HepG2 (cell line): Measurements from ENCODE around the gene HOXA6. TPM values are rescaled to one million over a fixed set of nuclear protein-coding genes. Genes with fewer than 3 reads are reported as not detected.

Experiments
- ARNT2 ChIP-seq: sonication (generic); formaldehyde crosslinking; IDR thresholded peaks from 2 replicates; pipeline ENCODE4 v1.8.0; 2022; ENCODE audit warnings: mild to moderate bottlenecking, low read depth, missing genetic modification reagents, moderate library complexity
- ETV6 ChIP-seq: sonication (generic); formaldehyde crosslinking; conservative IDR thresholded peaks from 2 replicates; pipeline ENCODE4 v1.4.0; 2020; ENCODE audit warnings: missing genetic modification reagents
- FOXA3 ChIP-seq: IDR thresholded peaks from 2 replicates; pipeline ENCODE4 v1.6.1; 2016; ENCODE audit warnings: missing genetic modification reagents, missing compliant biosample characterization
- KIAA2018 ChIP-seq: sonication (generic); formaldehyde crosslinking; IDR thresholded peaks from 2 replicates; pipeline ENCODE4 v1.5.0; 2020; ENCODE audit warnings: mild to moderate bottlenecking, missing genetic modification reagents, borderline replicate concordance
- MAF1 ChIP-seq: sonication (generic); formaldehyde crosslinking; IDR thresholded peaks from 2 replicates; pipeline ENCODE4 v1.5.0; 2020; ENCODE audit warnings: missing genetic modification reagents, borderline replicate concordance
- NFIB ChIP-seq: sonication (generic); formaldehyde crosslinking; IDR thresholded peaks from 2 replicates; pipeline ENCODE4 v1.9.0; 2021; ENCODE audit warnings: missing genetic modification reagents, mild to moderate bottlenecking, borderline replicate concordance
- NR3C1 ChIP-seq: sonication (generic); formaldehyde crosslinking; IDR thresholded peaks from 2 replicates; pipeline ENCODE4 v1.4.0; 2020; ENCODE audit warnings: missing genetic modification reagents
- TGIF2 ChIP-seq: IDR thresholded peaks from 2 replicates; pipeline ENCODE4 v1.6.1; 2016; ENCODE audit warnings: control low read depth, missing compliant biosample characterization
- UBTF ChIP-seq: sonication (generic); formaldehyde crosslinking; IDR thresholded peaks from 2 replicates; pipeline ENCODE4 v1.4.0; 2020; ENCODE audit warnings: mild to moderate bottlenecking, missing genetic modification reagents
- YEATS4 ChIP-seq: sonication (generic); formaldehyde crosslinking; IDR thresholded peaks from 2 replicates; pipeline ENCODE4 v1.4.0; 2020; ENCODE audit warnings: missing genetic modification reagents, borderline replicate concordance
- ZMAT5 ChIP-seq: sonication (generic); formaldehyde crosslinking; IDR thresholded peaks from 2 replicates; pipeline ENCODE4 v1.5.0; 2020; ENCODE audit warnings: mild to moderate bottlenecking, low read depth, missing genetic modification reagents, borderline replicate concordance
- ZNF136 ChIP-seq: sonication (generic); formaldehyde crosslinking; IDR thresholded peaks from 2 replicates; pipeline ENCODE4 v1.8.1; 2022; ENCODE audit warnings: low read depth, mild to moderate bottlenecking, moderate library complexity, missing genetic modification reagents
- ZNF234 ChIP-seq: sonication (generic); formaldehyde crosslinking; conservative IDR thresholded peaks from 2 replicates; pipeline ENCODE4 v1.5.1; 2020; ENCODE audit warnings: mild to moderate bottlenecking, missing genetic modification reagents
- ZNF260 ChIP-seq: sonication (generic); formaldehyde crosslinking; IDR thresholded peaks from 2 replicates; pipeline ENCODE4 v1.4.0; 2020; ENCODE audit warnings: missing genetic modification reagents, low read depth, mild to moderate bottlenecking, borderline replicate concordance
- ZNF691 ChIP-seq: sonication (generic); formaldehyde crosslinking; IDR thresholded peaks from 2 replicates; pipeline ENCODE4 v1.4.0; 2020; ENCODE audit warnings: missing genetic modification reagents, low read depth, mild to moderate bottlenecking, borderline replicate concordance
- ZNF768 ChIP-seq: sonication (generic); formaldehyde crosslinking; IDR thresholded peaks from 2 replicates; pipeline ENCODE4 v1.4.0; 2020; ENCODE audit warnings: missing genetic modification reagents
- polyA plus RNA-seq, 8 experiments: library from polyadenylated mRNA; depleted of rRNA in 3 of 8; stranded (reverse) in 7 of 8; unstranded in 1 of 8; fragments of >200 nt; fragmentation: Illumina TruSeq in 4 of 8; extraction: Trizol in 4 of 8; gene quantifications; 2 replicates each; pipeline versions ENCODE4 v1.2.1 to v1.2.3, GENCODE V29; 2011 to 2016; ENCODE audit warnings: low read depth in 4 of 8, missing spikeins in 1 of 8, mixed read lengths in 1 of 8; ENCODE audit not compliant: insufficient read depth in 1 of 8
- total RNA-seq, 5 experiments: library from RNA; depleted of rRNA; stranded (reverse); fragments of >200 nt; fragmentation: Illumina TruSeq; extraction: Trizol; gene quantifications; 2 replicates each; pipeline ENCODE4 v1.2.3, GENCODE V29; 2016; ENCODE audit warnings: low read depth in 1 of 5

Gene HOXA6
- total and polyA plus RNA-seq, 2 of the 13 experiments (the other 11 are each of a cell fraction or from before 2014, with no cell fraction given): 1.3 to 1.5 TPM

GRCh38 chr7:27184337-27185012, 36.9 kb upstream of the HOXA6 start (continued):
- TF ChIP-seq ZNF136 (CRISPR knock-in tag) (no peak), FOXA3 (CRISPR knock-in tag) (no peak), ZMAT5 (CRISPR knock-in tag) (no peak), ZNF234 (CRISPR knock-in tag) (no peak), ARNT2 (CRISPR knock-in tag) (0 out of 2 replicates have a peak, but pooled peaks have one; percentile 23), ZNF260 (CRISPR knock-in tag) (no peak), ZNF768 (CRISPR knock-in tag) (peak; percentile 98), YEATS4 (CRISPR knock-in tag) (no peak), TGIF2 (CRISPR knock-in tag) (no peak), ETV6 (no peak), ZNF691 (CRISPR knock-in tag) (no peak), NFIB (CRISPR knock-in tag) (no peak), MAF1 (CRISPR knock-in tag) (no peak), UBTF (CRISPR knock-in tag) (0 out of 2 replicates have a peak, but pooled peaks have one; percentile 21), NR3C1 (CRISPR knock-in tag) (no peak), KIAA2018 (CRISPR knock-in tag) (no peak)
